SIG-M5 (cell line): Measurements from ENCODE around the gene NTPCR.

Source experiments
- DNase-seq: peaks from one replicate; lab custom pipeline; 2025; lab: John Stamatoyannopoulos, UW

The NTPCR gene

DNA sequence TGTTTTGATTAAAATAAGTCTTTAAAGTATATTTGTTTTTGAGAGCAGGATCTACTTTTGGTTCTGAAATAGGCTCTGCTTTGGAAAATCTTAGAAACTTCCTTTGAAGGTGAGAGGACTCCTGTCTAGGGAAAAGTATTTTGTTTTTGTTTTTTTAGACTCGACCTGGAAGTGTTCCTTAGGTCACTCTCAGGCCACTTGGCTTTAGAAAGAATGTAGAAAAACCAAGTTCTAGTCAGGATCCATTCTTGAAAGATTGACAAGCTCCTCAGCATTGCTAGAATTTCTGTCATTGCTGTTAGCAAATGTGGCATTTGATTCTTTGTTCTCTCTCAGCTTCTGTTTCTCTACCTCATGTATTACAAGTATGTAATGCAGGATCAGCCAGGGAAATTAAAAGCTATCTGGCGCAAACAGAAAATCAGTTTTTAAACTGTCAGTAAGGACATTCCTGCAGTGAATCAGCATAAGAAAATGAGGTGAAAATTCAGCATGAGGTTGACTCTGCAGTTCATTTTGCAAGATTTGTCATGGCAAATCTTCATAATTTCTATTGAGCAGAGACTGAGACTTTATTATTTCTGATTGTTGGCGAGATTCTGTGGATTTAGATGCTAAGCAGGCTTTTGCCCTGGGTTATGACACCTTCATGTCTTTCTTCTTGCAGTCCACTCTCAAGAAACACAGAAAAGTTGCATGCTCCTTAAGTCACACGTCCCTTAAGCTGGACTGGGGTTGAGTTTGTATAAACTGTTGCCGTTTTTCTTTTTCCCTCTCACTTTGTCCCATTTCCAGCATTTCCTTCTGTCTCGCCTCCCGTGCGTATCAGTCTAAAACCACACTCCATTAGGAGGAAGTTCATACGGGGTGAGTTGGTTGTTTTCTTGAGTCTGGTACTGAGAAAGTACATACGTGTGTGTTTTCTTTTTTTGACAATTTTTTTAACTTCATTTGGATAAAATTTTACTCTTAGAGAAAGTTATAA, 12.6 kb downstream of the NTPCR start:
- DNase-seq = no peak

DNA sequence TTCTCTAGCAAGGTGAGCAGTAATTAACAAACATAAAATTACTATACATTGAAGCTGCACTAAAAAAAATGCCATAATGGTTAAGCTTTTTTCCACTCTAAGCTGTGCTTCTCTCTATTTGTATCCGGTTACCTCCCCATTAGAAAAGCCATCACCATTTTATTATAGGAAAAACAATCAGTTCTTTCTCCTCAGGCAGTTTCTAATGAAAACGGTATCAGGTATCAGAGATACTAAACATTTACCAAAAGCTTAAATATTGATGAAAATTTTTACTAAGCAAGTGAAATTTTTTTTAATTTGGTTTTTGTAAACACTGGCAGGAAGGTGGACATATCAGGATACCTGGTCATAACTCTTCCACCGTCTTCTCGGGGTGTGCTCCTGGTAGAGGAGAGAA, 14.2 kb downstream of the NTPCR start:
- no peak for DNase-seq

DNA sequence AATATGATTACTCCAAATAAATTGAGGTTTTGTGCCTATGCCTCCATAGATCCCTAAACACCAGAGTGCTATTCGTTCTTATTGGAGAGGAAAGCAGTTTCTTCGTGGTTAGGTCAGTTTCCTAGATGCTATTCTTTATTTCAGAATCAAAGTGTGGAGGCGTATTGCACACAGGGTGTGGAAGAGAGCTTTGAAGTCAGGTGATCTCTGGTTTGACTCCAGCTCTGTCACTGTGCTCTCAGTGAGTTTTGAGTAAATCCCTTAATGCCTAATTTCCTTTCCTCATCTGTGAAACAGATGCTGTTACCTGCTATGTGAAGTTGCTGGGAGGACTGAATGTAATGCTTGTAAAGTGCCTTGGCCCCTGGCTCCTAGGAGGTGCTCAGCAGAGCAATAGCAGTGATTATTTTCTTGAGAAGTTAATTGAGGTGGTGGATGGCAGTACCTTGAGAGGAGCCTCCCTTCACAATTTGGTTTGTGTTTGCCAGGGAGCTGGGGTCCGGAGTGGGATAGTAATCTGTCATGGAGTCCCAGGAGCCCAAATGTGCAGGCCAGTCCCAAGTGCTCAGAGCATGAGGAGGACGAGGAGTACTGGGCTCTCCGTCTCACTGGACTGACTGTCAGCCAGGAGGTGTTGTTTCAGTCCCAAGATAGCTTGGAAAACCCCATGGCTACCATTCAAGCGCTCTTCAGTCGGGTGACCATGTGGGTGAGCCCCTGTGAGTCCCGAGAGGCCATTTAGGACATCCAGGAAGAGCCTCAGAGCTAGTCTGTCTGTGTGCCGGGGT, 14.9 kb downstream of the NTPCR start:
- no peak for DNase-seq

DNA sequence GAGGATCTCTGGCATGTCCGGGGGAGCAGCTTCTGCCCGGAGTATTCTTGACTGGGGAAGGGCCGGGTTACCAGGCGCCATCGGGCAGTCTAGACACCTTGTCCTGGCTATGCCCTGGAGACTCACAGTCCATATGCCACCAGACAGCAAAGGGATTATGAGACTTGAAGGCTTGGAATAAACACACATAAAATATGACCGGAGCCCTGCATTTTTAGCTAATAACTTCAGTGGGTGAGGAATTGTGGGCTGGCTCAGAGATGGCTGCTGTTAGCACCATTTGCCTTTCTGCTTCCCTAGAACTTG, 15.5 kb downstream of the NTPCR start:
- no peak for DNase-seq

GRCh38 chr1:232966663-232967062, 16.3 kb downstream of the NTPCR start:
- no peak for DNase-seq

- no peak for DNase-seq
Observed at GRCh38 chr1:232968391-232968790, 18.0 kb downstream of the NTPCR start.

DNA sequence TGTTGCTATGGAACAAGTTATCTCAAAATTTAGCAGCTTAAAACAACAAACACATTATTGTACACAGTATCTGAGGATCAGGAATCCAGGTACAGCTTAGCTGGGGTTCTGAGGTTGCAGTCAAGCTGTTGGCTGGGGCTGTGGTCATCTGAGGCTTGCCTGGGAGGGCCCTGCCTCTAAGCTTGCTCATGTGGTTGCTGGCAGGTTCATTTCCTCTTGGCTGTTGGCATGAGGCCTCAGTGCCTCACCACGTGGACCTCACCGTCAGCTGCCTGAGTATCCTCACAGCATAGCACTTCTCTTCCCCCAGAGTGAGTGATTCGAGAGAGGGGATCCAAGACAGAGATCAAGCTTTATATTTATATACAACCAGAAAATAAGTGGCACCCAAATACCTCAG, 18.6 kb downstream of the NTPCR start:
- DNase-seq = no peak

DNA sequence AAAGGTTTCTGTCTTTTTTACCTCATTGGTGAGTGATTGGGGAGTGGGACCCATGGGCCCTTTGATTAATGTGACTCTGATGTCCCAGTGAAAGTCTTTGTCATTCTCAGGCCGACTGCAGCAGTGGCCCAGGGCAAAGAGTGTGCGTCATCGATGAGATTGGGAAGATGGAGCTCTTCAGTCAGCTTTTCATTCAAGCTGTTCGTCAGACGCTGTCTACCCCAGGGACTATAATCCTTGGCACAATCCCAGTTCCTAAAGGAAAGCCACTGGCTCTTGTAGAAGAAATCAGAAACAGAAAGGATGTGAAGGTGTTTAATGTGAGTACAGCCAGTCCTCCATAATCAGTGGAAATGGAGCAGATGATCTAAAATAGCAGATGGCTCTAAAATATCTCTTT, 19.4 kb downstream of the NTPCR start:
- no peak for DNase-seq

GRCh38 chr1:232970508-232970907, 20.1 kb downstream of the NTPCR start:
- DNase-seq = no peak

GRCh38 chr1:232973652-232974611, 23.5 kb downstream of the NTPCR start:
- no peak for DNase-seq

GRCh38 chr1:232974971-232975370, 24.6 kb downstream of the NTPCR start:
- no peak for DNase-seq

- no peak for DNase-seq
Observed at GRCh38 chr1:232978091-232978634, 27.8 kb downstream of the NTPCR start.

DNA sequence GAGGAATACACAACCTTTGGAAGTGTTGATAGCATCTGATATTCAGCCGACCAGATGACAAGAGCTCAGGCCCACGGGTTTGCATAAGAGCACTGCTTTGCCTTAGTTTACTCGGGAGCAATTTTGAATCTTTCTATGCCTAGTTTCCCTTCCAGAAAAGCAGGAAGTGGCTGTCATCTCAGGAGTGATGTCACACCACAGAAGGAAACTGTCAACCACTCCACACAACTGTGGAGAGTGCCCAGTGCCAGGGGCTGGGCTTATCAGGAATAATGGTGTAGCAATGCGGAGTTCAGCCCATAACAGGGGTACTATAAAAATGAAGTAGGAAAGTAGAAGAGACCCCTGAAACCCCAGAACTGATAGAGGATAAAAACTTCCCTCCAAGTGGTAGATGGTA, 28.4 kb downstream of the NTPCR start:
- DNase-seq = no peak

GRCh38 chr1:232979558-232979957, 29.1 kb downstream of the NTPCR start:
- no peak for DNase-seq

DNA sequence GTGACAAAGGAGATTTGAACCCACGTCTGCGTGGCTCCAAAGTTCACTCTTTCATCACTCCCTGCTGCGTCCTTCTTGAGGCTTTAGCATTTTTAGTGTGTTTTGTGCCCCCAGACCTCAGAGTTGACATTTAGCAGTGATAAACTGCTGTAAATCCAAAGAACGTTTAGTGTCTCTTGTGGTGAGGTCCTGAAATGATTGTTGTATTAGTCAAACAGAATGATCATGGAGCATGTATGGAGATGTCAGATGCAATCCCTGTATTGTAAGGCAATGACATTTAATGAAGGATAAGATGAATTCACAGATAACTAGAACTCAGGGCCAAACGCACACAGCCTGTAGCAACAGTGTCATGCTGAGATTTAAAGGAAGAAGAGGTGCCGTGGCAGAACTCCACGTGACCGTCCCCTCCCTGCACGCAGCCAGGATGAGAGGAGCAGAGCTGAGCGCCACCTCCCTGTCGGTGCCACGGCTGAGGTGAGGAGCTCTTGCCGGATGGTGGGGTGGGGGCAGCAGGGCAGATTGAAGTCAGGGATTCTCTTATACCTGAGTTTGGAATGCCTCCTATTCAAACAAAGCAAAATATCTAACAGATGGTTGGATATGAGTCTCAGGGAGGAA, 30.1 kb downstream of the NTPCR start:
- no peak for DNase-seq

DNA sequence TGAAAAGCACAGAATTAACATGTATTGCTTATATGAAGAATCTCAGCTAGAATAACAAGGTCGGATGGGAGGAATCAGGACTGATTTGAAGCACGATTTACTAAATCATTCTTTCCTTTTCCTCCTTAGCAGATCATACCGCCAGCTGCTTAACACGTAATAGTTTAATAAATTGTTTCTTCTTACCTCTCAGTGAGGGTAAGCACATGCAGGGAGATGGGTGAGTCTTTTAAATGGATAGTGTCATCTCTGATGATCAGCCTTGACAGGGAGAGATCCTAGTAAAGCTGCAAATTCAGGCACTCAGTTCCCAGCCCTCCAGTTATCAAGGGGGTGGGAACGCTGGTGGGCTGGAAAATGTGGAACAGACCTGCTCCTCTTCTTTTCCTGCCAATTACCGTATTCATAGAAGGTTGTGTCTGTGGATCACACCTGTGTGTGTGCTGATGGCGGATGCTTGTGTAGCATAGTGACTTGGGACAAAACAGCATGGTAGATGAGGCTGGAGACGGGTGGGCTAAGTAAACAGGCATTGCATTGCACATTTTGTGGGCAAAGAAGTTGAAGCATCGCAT, 30.7 kb downstream of the NTPCR start:
- no peak for DNase-seq

DNA sequence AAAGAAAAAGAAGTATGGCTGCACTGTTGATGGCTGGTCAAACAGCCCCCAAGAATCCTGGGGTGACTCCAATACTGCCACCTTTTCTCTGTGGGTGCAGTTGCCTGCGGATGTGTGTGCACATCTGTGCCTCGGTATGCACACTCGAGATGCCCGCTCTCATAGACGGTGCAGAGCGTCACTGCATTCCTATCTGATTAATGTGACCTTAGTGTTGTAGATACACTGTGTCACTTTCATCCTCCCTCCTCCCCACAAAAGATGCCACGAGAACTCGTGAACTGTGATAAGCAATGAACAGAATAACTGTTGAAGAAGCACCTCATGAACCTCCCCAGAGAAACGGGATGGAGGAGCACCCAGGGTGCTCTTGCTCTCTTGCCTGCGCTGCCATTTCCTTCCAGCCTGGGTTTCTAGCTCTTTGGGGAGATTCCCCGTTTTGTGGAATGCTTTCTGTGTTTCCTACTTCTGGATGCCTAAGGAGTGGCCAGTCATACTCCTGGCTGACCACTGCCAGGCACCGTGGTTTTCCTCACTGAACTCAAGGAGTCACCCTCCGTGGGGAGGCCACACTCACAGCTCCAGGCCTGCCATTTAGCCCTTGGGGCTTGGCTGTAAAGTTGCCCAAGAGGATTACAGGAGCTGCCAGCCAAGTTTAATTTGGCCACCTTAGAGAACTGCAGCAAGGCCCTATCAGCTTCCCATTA, 32.0 kb downstream of the NTPCR start:
- DNase-seq = no peak

DNA sequence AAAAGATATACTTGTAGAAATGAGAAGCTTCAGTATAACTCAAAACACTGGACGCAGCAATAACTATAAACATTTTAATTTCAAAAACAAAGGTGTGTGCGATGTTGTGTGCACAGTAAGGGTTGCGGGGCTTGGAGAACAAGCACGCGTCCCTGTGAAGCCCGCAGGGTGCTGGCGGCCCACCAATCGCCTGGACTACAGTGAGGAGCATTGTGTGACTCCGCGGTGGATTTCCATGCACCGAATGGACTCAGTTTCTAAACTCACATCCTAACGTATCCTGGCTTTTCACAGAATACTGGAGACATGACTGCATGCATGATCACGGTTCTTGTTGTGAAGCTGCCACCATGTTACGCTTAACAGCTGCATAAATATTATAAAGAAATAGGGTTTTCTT, 33.0 kb downstream of the NTPCR start:
- DNase-seq = no peak

GRCh38 chr1:232983817-232984567, 33.6 kb downstream of the NTPCR start:
- DNase-seq = no peak
